ENCODE results near the gene KCNV2. TPM values are rescaled to one million over a fixed set of nuclear protein-coding genes. Genes with fewer than 3 reads are reported as not detected.

The KCNV2 gene
- total and polyA plus RNA-seq, 4 donors, result 0.10 TPM; not detected in 3

GRCh38 chr9:2697492-2697891 is 19.8 kb upstream of the KCNV2 start:
- DNase-seq (ENCODE audit: low spot score), result no peak
- Histone ChIP-seq H3K27me3 (ENCODE audit: control insufficient read depth in 4 of 4, insufficient read depth in 4 of 4, low read length in 3 of 4) (no peaks in the 10 kb centered on the region), H3K9ac (ENCODE audit: low read depth in 1 of 2, low read length in 2 of 2) (no peak overlapping the region), H3K36me3 (ENCODE audit: control insufficient read depth in 4 of 4, insufficient read depth in 3 of 4, low read depth in 1 of 4, low read length in 3 of 4) (no peaks in the 10 kb centered on the region), H3K9me3 (ENCODE audit: control insufficient read depth in 4 of 4, low read length in 3 of 4) (no peaks in the 10 kb centered on the region), H3K4me3 (ENCODE audit: low read depth in 1 of 3, low read length in 3 of 3) (no peak overlapping the region), H3K4me1 (ENCODE audit: control insufficient read depth in 4 of 4, insufficient read depth in 4 of 4, low read length in 3 of 4) (no peaks in the 10 kb centered on the region), H3K27ac (ENCODE audit: low read depth in 1 of 2, low read length in 2 of 2) (no peak overlapping the region)
- TF ChIP-seq MAX (IDR thresholded peaks at IDR 0.05) (no peak), HNF4A (conservative IDR thresholded peaks at IDR 0.05) (no peak), ATF3 (IDR thresholded peaks at IDR 0.05) (no peak), TAF1 (conservative IDR thresholded peaks at IDR 0.05) (no peak), EGR1 (IDR thresholded peaks at IDR 0.05; ENCODE audit: low read depth in 2 of 2) (no peak), GABPA (IDR thresholded peaks at IDR 0.05 in 1 of 2, conservative IDR thresholded peaks at IDR 0.05 in 1 of 2) (no peak), JUND (IDR thresholded peaks at IDR 0.05) (no peak), RAD21 (IDR thresholded peaks at IDR 0.05) (no peak), SP1 (IDR thresholded peaks at IDR 0.05) (no peak), FOXA2 (IDR thresholded peaks at IDR 0.05) (no peak), ZBTB33 (IDR thresholded peaks at IDR 0.05) (no peak), CTCF (IDR thresholded peaks at IDR 0.05; ENCODE audit: low read depth, low read length, missing input control) (no peak), YY1 (IDR thresholded peaks at IDR 0.05) (no peak), FOXA1 (IDR thresholded peaks at IDR 0.05) (no peak), NR2F2 (IDR thresholded peaks at IDR 0.05) (no peak), HNF4G (IDR thresholded peaks at IDR 0.05) (no peak), RXRA (IDR thresholded peaks at IDR 0.05) (no peak)
- TF ChIP-seq, protein P1, sequence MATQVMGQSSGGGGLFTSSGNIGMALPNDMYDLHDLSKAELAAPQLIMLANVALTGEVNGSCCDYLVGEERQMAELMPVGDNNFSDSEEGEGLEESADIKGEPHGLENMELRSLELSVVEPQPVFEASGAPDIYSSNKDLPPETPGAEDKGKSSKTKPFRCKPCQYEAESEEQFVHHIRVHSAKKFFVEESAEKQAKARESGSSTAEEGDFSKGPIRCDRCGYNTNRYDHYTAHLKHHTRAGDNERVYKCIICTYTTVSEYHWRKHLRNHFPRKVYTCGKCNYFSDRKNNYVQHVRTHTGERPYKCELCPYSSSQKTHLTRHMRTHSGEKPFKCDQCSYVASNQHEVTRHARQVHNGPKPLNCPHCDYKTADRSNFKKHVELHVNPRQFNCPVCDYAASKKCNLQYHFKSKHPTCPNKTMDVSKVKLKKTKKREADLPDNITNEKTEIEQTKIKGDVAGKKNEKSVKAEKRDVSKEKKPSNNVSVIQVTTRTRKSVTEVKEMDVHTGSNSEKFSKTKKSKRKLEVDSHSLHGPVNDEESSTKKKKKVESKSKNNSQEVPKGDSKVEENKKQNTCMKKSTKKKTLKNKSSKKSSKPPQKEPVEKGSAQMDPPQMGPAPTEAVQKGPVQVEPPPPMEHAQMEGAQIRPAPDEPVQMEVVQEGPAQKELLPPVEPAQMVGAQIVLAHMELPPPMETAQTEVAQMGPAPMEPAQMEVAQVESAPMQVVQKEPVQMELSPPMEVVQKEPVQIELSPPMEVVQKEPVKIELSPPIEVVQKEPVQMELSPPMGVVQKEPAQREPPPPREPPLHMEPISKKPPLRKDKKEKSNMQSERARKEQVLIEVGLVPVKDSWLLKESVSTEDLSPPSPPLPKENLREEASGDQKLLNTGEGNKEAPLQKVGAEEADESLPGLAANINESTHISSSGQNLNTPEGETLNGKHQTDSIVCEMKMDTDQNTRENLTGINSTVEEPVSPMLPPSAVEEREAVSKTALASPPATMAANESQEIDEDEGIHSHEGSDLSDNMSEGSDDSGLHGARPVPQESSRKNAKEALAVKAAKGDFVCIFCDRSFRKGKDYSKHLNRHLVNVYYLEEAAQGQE (IDR thresholded peaks at IDR 0.05), result no peak
- WGBS, result 89% methylated on average over 3 of the region's 3 CpGs

Measured in liver (tissue), 9 donors.